ENCODE results near the gene C18orf63. TPM values are rescaled to one million over a fixed set of nuclear protein-coding genes. Genes with fewer than 3 reads are reported as not detected.

Gene C18orf63
- total RNA-seq, 4 donors from 2014 or later = not detected

- Histone ChIP-seq H3K4me1 (no peaks in the 10 kb centered on the region), H3K9me3 (no peaks in the 10 kb centered on the region), H3K27me3 (peaks cover 11% of the 10 kb centered on the region), H3K4me3 (no peak overlapping the region), H3K36me3 (no peaks in the 10 kb centered on the region), H3K27ac (no peak overlapping the region)
- no peak for TF ChIP-seq POLR2AphosphoS5 (IDR thresholded peaks at IDR 0.05)
- no peak for TF ChIP-seq CTCF (IDR thresholded peaks at IDR 0.05)
- WGBS, 2 donors (ENCODE audit: low coverage in 1 of 2) = 88 to 95% methylated on average over 3 of the region's 3 CpGs
- no peak for ATAC-seq
These were observed 75.3 kb downstream of the C18orf63 start for GRCh38 chr18:74390900-74391299.

- Histone ChIP-seq H3K27ac (no peak overlapping the region), H3K9me3 (no peaks in the 10 kb centered on the region), H3K36me3 (no peaks in the 10 kb centered on the region), H3K4me1 (peaks cover 0 to 13% (median 0%) of the 10 kb centered on the region in 3 donors), H3K27me3 (peaks cover 8% of the 10 kb centered on the region), H3K4me3 (no peak overlapping the region)
- no peak for ATAC-seq
- no peak for TF ChIP-seq POLR2A (IDR thresholded peaks at IDR 0.05)
- TF ChIP-seq CTCF (IDR thresholded peaks at IDR 0.05) = no peak
- TF ChIP-seq EP300 (IDR thresholded peaks at IDR 0.05) = no peak
- TF ChIP-seq POLR2AphosphoS5 (IDR thresholded peaks at IDR 0.05) = no peak
- 100% methylated on average over 1 of the region's 4 CpGs; no CpG with 5 or more reads in 1 of the 2 donors for WGBS, 2 donors (ENCODE audit: low coverage in 1 of 2)
These were observed 76.7 kb downstream of the C18orf63 start for GRCh38 chr18:74392323-74392722.

- no peak for ATAC-seq
- Histone ChIP-seq H3K4me1 (peaks cover 0 to 16% (median 3%) of the 10 kb centered on the region in 3 donors), H3K27me3 (peaks cover 17% of the 10 kb centered on the region), H3K27ac (no peak overlapping the region), H3K9me3 (no peaks in the 10 kb centered on the region), H3K4me3 (no peak overlapping the region), H3K36me3 (no peaks in the 10 kb centered on the region)
- WGBS, 2 donors (ENCODE audit: low coverage in 1 of 2) = 100% methylated on average over 3 to 7 of the region's 7 CpGs
- TF ChIP-seq CTCF (IDR thresholded peaks at IDR 0.05) = no peak
- TF ChIP-seq EP300 (IDR thresholded peaks at IDR 0.05) = no peak
- no peak for TF ChIP-seq POLR2AphosphoS5 (IDR thresholded peaks at IDR 0.05)
- no peak for TF ChIP-seq POLR2A (IDR thresholded peaks at IDR 0.05)
These were observed 79.4 kb downstream of the C18orf63 start for GRCh38 chr18:74395006-74395405.

DNA sequence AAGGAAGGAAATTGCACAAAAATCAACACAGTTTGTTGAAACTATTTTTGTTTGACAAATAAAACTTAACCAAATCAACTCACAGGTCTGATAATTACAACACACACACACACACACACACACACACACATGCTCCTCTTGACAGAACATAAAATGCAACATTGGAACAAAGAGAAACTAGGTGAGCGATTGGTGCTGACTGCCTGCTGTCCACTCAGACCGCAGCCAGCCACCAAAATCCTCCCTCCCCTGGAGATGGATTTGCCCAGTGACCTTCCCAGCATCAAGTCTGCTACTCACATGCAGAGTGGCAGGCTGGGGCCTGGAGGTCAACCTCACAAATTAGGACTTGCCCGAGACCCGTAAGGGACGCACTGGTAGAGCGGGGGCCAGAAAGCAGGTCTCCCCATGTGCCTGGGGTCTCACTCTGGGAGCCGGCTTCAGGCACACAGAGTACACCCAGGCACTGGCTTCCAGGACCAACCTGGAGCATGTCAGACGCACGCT, 80.1 kb downstream of the C18orf63 start:
- Histone ChIP-seq H3K36me3 (no peaks in the 10 kb centered on the region), H3K4me3 (no peak overlapping the region), H3K27me3 (peaks cover 10% of the 10 kb centered on the region), H3K4me1 (peaks cover 0 to 16% (median 3%) of the 10 kb centered on the region in 3 donors), H3K27ac (peak overlapping the region in 2 of 4 donors; percentile 20 to 24), H3K9me3 (no peaks in the 10 kb centered on the region)
- ATAC-seq = no peak
- WGBS, 2 donors (ENCODE audit: low coverage in 1 of 2) = 80% methylated on average over 1 of the region's 9 CpGs; no CpG with 5 or more reads in 1 of the 2 donors
- TF ChIP-seq EP300 (IDR thresholded peaks at IDR 0.05) (no peak), CTCF (IDR thresholded peaks at IDR 0.05) (no peak), POLR2AphosphoS5 (IDR thresholded peaks at IDR 0.05) (no peak), POLR2A (IDR thresholded peaks at IDR 0.05) (no peak)
